Tibial nerve (tissue), 3 donors: ENCODE results near the gene TTC38.

Source experiments
- POLR2A ChIP-seq, 2 donors: fragments of 450-650 bp; IDR thresholded peaks; one replicate each; pipeline ENCODE4 v1.6.1; 2017; ENCODE audit warnings: antibody characterized with exemption in 2 of 2, mild to moderate bottlenecking in 2 of 2, moderate library complexity in 2 of 2
- TF ChIP-seq, protein P1 (sequence below), 5 experiments: fragments of 200-600 bp in 3 of 5; fragments of 450-650 bp in 2 of 5; sonication (generic) in 3 of 5; IDR thresholded peaks; one replicate each; pipeline ENCODE4 v1.5.1; 2016 to 2019; ENCODE audit warnings: antibody characterized with exemption in 5 of 5, mild to moderate bottlenecking in 3 of 5, moderate library complexity in 2 of 5

DNA sequence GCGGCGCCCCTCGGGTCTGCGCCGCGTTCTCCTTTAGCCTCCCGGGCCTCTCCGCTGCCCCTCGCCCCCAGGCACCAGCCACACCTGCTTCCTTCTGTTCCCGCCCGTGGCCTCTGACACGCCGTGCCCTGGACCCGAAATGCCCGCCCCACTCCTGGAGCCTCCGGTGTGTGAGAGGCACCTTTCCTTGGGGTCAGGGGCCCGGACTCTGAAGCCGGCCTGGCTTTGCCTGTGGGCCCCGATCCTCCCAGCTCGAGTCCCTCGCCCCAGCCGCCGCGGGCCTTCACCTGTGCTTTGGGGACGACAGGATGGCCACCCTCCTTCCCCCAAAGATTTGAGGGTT lies 17.1 kb upstream of the TTC38 start:
- TF ChIP-seq, protein P1, sequence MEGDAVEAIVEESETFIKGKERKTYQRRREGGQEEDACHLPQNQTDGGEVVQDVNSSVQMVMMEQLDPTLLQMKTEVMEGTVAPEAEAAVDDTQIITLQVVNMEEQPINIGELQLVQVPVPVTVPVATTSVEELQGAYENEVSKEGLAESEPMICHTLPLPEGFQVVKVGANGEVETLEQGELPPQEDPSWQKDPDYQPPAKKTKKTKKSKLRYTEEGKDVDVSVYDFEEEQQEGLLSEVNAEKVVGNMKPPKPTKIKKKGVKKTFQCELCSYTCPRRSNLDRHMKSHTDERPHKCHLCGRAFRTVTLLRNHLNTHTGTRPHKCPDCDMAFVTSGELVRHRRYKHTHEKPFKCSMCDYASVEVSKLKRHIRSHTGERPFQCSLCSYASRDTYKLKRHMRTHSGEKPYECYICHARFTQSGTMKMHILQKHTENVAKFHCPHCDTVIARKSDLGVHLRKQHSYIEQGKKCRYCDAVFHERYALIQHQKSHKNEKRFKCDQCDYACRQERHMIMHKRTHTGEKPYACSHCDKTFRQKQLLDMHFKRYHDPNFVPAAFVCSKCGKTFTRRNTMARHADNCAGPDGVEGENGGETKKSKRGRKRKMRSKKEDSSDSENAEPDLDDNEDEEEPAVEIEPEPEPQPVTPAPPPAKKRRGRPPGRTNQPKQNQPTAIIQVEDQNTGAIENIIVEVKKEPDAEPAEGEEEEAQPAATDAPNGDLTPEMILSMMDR (IDR thresholded peaks at IDR 0.05): no peak
- no peak for TF ChIP-seq POLR2A (IDR thresholded peaks at IDR 0.05)
